Liver (tissue), 9 donors: ENCODE measurements around the gene GPR4. TPM values are rescaled to one million over a fixed set of nuclear protein-coding genes. Genes with fewer than 3 reads are reported as not detected.

Experiments
- DNase-seq: peaks from one replicate; pipeline ENCODE4 v3.0.0-alpha.2; 2017; ENCODE audit warnings: low spot score
- H3K27ac ChIP-seq, 2 donors: one replicate each; pipeline ENCODE4 v1.7.0; 2013; ENCODE audit warnings: inconsistent platforms in 2 of 2, low read length in 2 of 2, control low read depth in 1 of 2, low read depth in 1 of 2, mild to moderate bottlenecking in 1 of 2
- H3K27me3 ChIP-seq, 4 donors: one replicate each; pipeline versions ENCODE4 v1.6.1 to v1.7.0; 2013; ENCODE audit warnings: low read length in 3 of 4, inconsistent platforms in 1 of 4, mild to moderate bottlenecking in 1 of 4, moderate library complexity in 1 of 4; ENCODE audit not compliant: control insufficient read depth in 4 of 4, insufficient read depth in 4 of 4
- H3K36me3 ChIP-seq, 4 donors: one replicate each; pipeline versions ENCODE4 v1.6.1 to v1.7.0; 2013; ENCODE audit warnings: low read length in 3 of 4, mild to moderate bottlenecking in 3 of 4, low read depth in 1 of 4, moderate library complexity in 1 of 4; ENCODE audit not compliant: control insufficient read depth in 4 of 4, insufficient read depth in 3 of 4
- H3K4me1 ChIP-seq, 4 donors: one replicate each; pipeline versions ENCODE4 v1.6.1 to v1.7.0; 2013; ENCODE audit warnings: low read length in 3 of 4, mild to moderate bottlenecking in 3 of 4, moderate library complexity in 1 of 4; ENCODE audit not compliant: control insufficient read depth in 4 of 4, insufficient read depth in 4 of 4
- H3K4me3 ChIP-seq, 3 donors: one replicate each; pipeline versions ENCODE4 v1.6.1 to v1.7.0; 2013; ENCODE audit warnings: low read length in 3 of 3, control low read depth in 1 of 3, low read depth in 1 of 3, mild to moderate bottlenecking in 1 of 3
- H3K9ac ChIP-seq, 2 donors: one replicate each; pipeline ENCODE4 v1.7.0; 2013; ENCODE audit warnings: low read length in 2 of 2, mild to moderate bottlenecking in 2 of 2, moderate library complexity in 2 of 2, control low read depth in 1 of 2, low read depth in 1 of 2
- H3K9me3 ChIP-seq, 4 donors: one replicate each; pipeline versions ENCODE4 v1.6.1 to v1.7.0; 2013; ENCODE audit warnings: low read length in 3 of 4; ENCODE audit not compliant: control insufficient read depth in 4 of 4
- FOXA1 ChIP-seq: IDR thresholded peaks from 2 replicates; pipeline ENCODE4 v1.6.1; 2016; ENCODE audit warnings: antibody characterized with exemption
- GABPA ChIP-seq, 2 donors: IDR thresholded peaks in 1 of 2; conservative IDR thresholded peaks in 1 of 2; 2 replicates each; pipeline ENCODE4 v1.6.1; 2016; ENCODE audit warnings: antibody characterized with exemption in 2 of 2, mild to moderate bottlenecking in 1 of 2, moderate library complexity in 1 of 2
- HNF4A ChIP-seq, 2 donors: conservative IDR thresholded peaks; 2 replicates each; pipeline ENCODE4 v1.6.1; 2016; ENCODE audit warnings: antibody characterized with exemption in 2 of 2, mild to moderate bottlenecking in 2 of 2
- HNF4G ChIP-seq: IDR thresholded peaks from 2 replicates; pipeline ENCODE4 v1.6.1; 2016; ENCODE audit warnings: antibody characterized with exemption
- JUND ChIP-seq, 2 donors: IDR thresholded peaks; 2 replicates each; pipeline ENCODE4 v1.6.1; 2016; ENCODE audit warnings: antibody characterized with exemption in 2 of 2
- MAX ChIP-seq: IDR thresholded peaks from 2 replicates; pipeline ENCODE4 v1.6.1; 2016; ENCODE audit warnings: antibody characterized with exemption
- NR2F2 ChIP-seq: IDR thresholded peaks from 2 replicates; pipeline ENCODE4 v1.6.1; 2016; ENCODE audit warnings: antibody characterized with exemption
- RAD21 ChIP-seq, 2 donors: IDR thresholded peaks; 2 replicates each; pipeline ENCODE4 v1.6.1; 2016; ENCODE audit warnings: antibody characterized with exemption in 2 of 2, mild to moderate bottlenecking in 2 of 2
- REST ChIP-seq: IDR thresholded peaks from 2 replicates; pipeline ENCODE4 v1.6.1; 2016; ENCODE audit warnings: antibody characterized with exemption, mild to moderate bottlenecking
- RXRA ChIP-seq, 2 donors: IDR thresholded peaks; 2 replicates each; pipeline ENCODE4 v1.6.1; 2017 to 2018; ENCODE audit warnings: antibody characterized with exemption in 2 of 2, mild to moderate bottlenecking in 1 of 2
- SP1 ChIP-seq: IDR thresholded peaks from 2 replicates; pipeline ENCODE4 v1.6.1; 2018; ENCODE audit warnings: antibody characterized with exemption, mild to moderate bottlenecking
- TAF1 ChIP-seq: conservative IDR thresholded peaks from 2 replicates; pipeline ENCODE4 v1.6.1; 2016; ENCODE audit warnings: antibody characterized with exemption, mild to moderate bottlenecking
- YY1 ChIP-seq: IDR thresholded peaks from 2 replicates; pipeline ENCODE4 v1.6.1; 2016; ENCODE audit warnings: antibody characterized with exemption, mild to moderate bottlenecking
- WGBS: extraction: QIAGEN DNeasy Blood & Tissue Kit; methylation state at CpG from one replicate; pipeline ENCODE4 v1.1.7; 2013; 5-methylcytosine and 5-hydroxymethylcytosine counted together
- polyA plus RNA-seq, 2 donors: library from polyadenylated mRNA; stranded (reverse) in 1 of 2; unstranded in 1 of 2; fragments of 200-250 nt in 1 of 2; fragments of >200 nt in 1 of 2; fragmentation: Nextera tagmentation in 1 of 2; extraction: Ambion mirVana in 1 of 2; gene quantifications; one replicate each; pipeline versions ENCODE4 v1.2.1 to v1.2.3, GENCODE V29; 2013 to 2015
- total RNA-seq, 2 donors: library from RNA; depleted of rRNA; stranded (reverse); fragments of >200 nt; gene quantifications; one replicate each; pipeline ENCODE4 v1.2.3, GENCODE V29; 2014
- TF ChIP-seq, protein P1 (sequence below): IDR thresholded peaks from 2 replicates; pipeline ENCODE4 v1.6.1; 2016; ENCODE audit warnings: antibody characterized with exemption
- donor health status: healthy.
- donor health status: healthy.
- donor health status: healthy.
- donor health status: healthy.
- donor health status: healthy.

Gene GPR4
- total RNA-seq (under 1 TPM; 0.37 to 0.84 TPM), polyA plus RNA-seq (1 to 10 TPM; 1.1 to 1.9 TPM)

DNA sequence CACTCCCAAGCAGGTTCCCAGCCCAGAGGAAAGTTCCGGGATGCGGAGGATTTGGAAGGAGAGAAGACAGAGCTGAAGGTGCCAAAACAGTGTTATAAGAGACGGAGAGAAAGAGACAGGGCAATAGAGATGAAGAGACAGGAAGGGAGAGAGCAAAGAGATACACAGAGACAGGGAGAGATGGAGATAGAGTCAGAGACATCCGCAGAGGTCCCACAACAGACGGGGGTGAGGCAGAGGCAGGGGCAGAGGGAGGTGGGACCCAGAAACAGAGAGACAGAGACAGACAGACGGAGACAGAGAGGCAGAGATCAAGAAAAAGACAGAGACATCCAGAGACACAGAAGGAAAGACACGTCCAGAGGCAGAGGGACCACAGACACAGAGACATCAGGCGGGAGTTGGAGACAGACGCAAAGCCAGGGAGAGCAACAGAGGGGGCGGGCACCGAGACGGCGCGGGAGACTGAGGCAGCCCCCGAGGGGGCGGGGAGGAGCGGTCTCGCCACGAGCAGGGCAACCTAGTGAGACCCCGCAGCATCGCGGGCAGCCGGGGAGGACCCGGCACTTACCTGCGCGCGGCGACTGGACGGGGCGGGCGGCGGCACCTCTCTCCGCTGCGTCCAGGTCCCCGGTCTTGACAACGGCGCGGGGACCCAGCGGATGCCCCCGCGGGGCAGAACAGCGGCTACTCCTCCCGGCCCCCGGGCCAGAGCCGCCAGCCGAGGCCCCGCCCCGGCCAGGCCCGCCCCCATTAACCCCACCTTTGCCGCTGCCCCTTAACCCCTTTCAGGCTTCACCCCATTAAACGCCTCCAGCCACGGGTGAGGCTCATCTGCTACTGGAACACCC is at the start of gene GPR4:
Gene GPR4 (minus strand): TSS at position 689 of the 851 bp plus-strand sequence. CDS start 10,346 bp downstream, outside the sequence.
- Histone ChIP-seq H3K4me3 (peak within 1 kb of the TSS; percentile 11 to 47 (median 47)), H3K27ac (peak within 1 kb of the TSS; percentile 46 to 48), H3K27me3 (peaks cover 0 to 7% (median 5%) of the 10 kb centered on the region in 4 donors), H3K9me3 (no peaks in the 10 kb centered on the region), H3K9ac (peak within 1 kb of the TSS in 1 of 2 donors; percentile 31), H3K36me3 (no peaks in the 10 kb centered on the region), H3K4me1 (peaks cover 0 to 11% (median under 1%) of the 10 kb centered on the region in 4 donors)
- 5% methylated on average over 52 of the region's 52 CpGs for WGBS
- no peak for TF ChIP-seq GABPA (IDR thresholded peaks at IDR 0.05 in 1 of 2, conservative IDR thresholded peaks at IDR 0.05 in 1 of 2)
- no peak for TF ChIP-seq HNF4G
- TF ChIP-seq NR2F2: no peak
- no peak for TF ChIP-seq MAX
- no peak for TF ChIP-seq REST
- no peak for TF ChIP-seq TAF1
- TF ChIP-seq RAD21 (IDR thresholded peaks at IDR 0.05): no peak
- no peak for TF ChIP-seq JUND (IDR thresholded peaks at IDR 0.05)
- TF ChIP-seq YY1: no peak
- no peak for TF ChIP-seq HNF4A (conservative IDR thresholded peaks at IDR 0.05)
- no peak for TF ChIP-seq RXRA (IDR thresholded peaks at IDR 0.05)
- DNase-seq: no peak

DNA sequence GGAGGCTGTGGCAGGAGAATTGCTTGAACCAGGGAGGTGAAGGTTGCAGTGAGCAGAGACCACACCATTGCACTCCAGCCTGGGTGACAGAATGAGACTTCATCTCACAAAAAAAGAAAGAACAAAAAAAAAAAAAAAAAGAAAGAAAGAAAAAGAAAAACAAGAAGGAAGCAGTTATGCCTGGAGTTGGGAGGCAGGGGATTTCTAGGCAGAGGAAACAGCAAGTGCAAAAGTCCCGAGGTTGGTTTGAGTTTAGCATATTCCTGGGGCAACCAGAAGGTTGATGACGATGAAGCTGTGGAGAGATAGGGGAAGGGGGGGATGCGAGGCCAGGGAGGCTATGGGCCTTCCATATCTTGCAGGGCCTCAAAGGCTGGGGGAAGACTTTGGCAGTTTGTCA is 48.7 kb upstream of the GPR4 start:
- 84% methylated on average over 3 of the region's 3 CpGs for WGBS
- Histone ChIP-seq H3K27ac (no peak overlapping the region), H3K27me3 (no peaks in the 10 kb centered on the region), H3K36me3 (no peaks in the 10 kb centered on the region), H3K9ac (no peak overlapping the region), H3K9me3 (no peaks in the 10 kb centered on the region), H3K4me1 (peaks cover 0 to 5% (median 0%) of the 10 kb centered on the region in 4 donors), H3K4me3 (no peak overlapping the region)
- no peak for DNase-seq
- TF ChIP-seq REST (no peak), HNF4A (conservative IDR thresholded peaks at IDR 0.05) (no peak), FOXA1 (no peak), SP1 (no peak), HNF4G (no peak), RXRA (IDR thresholded peaks at IDR 0.05) (no peak), TAF1 (no peak), MAX (no peak)
- TF ChIP-seq, protein P1, sequence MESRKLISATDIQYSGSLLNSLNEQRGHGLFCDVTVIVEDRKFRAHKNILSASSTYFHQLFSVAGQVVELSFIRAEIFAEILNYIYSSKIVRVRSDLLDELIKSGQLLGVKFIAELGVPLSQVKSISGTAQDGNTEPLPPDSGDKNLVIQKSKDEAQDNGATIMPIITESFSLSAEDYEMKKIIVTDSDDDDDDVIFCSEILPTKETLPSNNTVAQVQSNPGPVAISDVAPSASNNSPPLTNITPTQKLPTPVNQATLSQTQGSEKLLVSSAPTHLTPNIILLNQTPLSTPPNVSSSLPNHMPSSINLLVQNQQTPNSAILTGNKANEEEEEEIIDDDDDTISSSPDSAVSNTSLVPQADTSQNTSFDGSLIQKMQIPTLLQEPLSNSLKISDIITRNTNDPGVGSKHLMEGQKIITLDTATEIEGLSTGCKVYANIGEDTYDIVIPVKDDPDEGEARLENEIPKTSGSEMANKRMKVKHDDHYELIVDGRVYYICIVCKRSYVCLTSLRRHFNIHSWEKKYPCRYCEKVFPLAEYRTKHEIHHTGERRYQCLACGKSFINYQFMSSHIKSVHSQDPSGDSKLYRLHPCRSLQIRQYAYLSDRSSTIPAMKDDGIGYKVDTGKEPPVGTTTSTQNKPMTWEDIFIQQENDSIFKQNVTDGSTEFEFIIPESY: no peak
